HepG2 (cell line): ENCODE data around the gene SNX30. TPM values are rescaled to one million over a fixed set of nuclear protein-coding genes. Genes with fewer than 3 reads are reported as not detected.

Experiments used
- ATAC-seq: fragments of 200-7000 bp; cut with Tn5 transposase; 3 replicates; pipeline ENCODE4 v1.9.1; 2020; ENCODE audit warnings: mild to moderate bottlenecking, moderate library complexity
- BruUV-seq: library from RNA; stranded (reverse); fragments of 400-500 nt; replicated peaks from 2 replicates; lab custom pipeline; 2021; lab: Mats Ljungman, UMichigan
- CTCF ChIA-PET: fragments of 300-600 bp; formaldehyde crosslinking; extraction: SDS; loops from one replicate; lab custom pipeline; 2021; ENCODE audit warnings: low total read pairs, inconsistent platforms, low intra/inter-chr PET ratio; lab: Yijun Ruan, JAX
- POLR2A ChIA-PET: fragments of 350-600 bp; sonication (Branson Sonifier 250); formaldehyde crosslinking; loops from one replicate; lab custom pipeline; 2020; ENCODE audit warnings: antibody characterized with exemption, inconsistent platforms; lab: Yijun Ruan, JAX
- DNase-seq: peaks from one replicate; pipeline ENCODE4 v3.0.0-alpha.2; 2015; ENCODE audit warnings: low spot score
- FAIRE-seq: peaks from 3 replicates; lab custom pipeline; 2011; peaks lifted over from hg19 to GRCh38; lab: Jason Lieb, UNC
- H2AFZ ChIP-seq: one replicate; pipeline ENCODE4 v1.6.1; 2011; ENCODE audit warnings: low read length, inconsistent platforms
- H3K27ac ChIP-seq: fragments of 300-600 bp; 3 replicates; pipeline ENCODE4 v1.8.0; 2011; ENCODE audit warnings: mixed run types, mild to moderate bottlenecking, mixed read lengths, low read length, inconsistent platforms; ENCODE audit not compliant: insufficient read depth; ENCODE audit errors: extremely low read length
- H3K27me3 ChIP-seq, 2 experiments: fragments of 200-600 bp in 1 of 2; 2 replicates in 1 of 2; 3 replicates in 1 of 2; pipeline versions ENCODE4 v1.6.0 to v1.8.0; 2011; ENCODE audit warnings: low read length in 2 of 2, mild to moderate bottlenecking in 2 of 2, moderate library complexity in 2 of 2, inconsistent platforms in 1 of 2; ENCODE audit not compliant: insufficient read depth in 2 of 2, control insufficient read depth in 1 of 2
- H3K36me3 ChIP-seq, 2 experiments: fragments of 200-600 bp in 1 of 2; replicated peaks in 1 of 2; 2 replicates in 1 of 2; 3 replicates in 1 of 2; pipeline versions ENCODE4 v1.5.1 to v1.8.0; 2011; ENCODE audit warnings: low read length in 2 of 2, inconsistent platforms in 1 of 2; ENCODE audit not compliant: insufficient read depth in 2 of 2, control insufficient read depth in 1 of 2
- H3K4me1 ChIP-seq: 2 replicates; pipeline ENCODE4 v1.5.1; 2012; ENCODE audit warnings: low read length, inconsistent platforms; ENCODE audit not compliant: insufficient read depth
- H3K4me2 ChIP-seq: 2 replicates; pipeline ENCODE4 v1.6.0; 2011; ENCODE audit warnings: low read depth, low read length, inconsistent platforms
- H3K4me3 ChIP-seq, 3 experiments: fragments of 200-600 bp in 1 of 3; sonication (generic), shearing (Covaris generic) in 1 of 3; replicated peaks in 1 of 3; 2 replicates each; pipeline ENCODE4 v1.5.1; 2011 to 2016; ENCODE audit warnings: low read length in 3 of 3, inconsistent platforms in 2 of 3, low read depth in 2 of 3, mild to moderate bottlenecking in 2 of 3, control low read depth in 1 of 3, mixed read lengths in 1 of 3; ENCODE audit not compliant: insufficient read depth in 1 of 3
- H3K79me2 ChIP-seq: one replicate; pipeline ENCODE4 v1.6.1; 2011; ENCODE audit warnings: low read length, inconsistent platforms; ENCODE audit not compliant: insufficient read depth
- H3K9ac ChIP-seq: 2 replicates; pipeline ENCODE4 v1.6.0; 2011; ENCODE audit warnings: mild to moderate bottlenecking, low read depth, low read length, inconsistent platforms; ENCODE audit not compliant: insufficient read depth
- H3K9me3 ChIP-seq: 2 replicates; pipeline ENCODE4 v1.5.1; 2012; ENCODE audit warnings: mild to moderate bottlenecking, low read length
- H4K20me1 ChIP-seq: 2 replicates; pipeline ENCODE4 v1.6.0; 2011; ENCODE audit warnings: inconsistent platforms, mild to moderate bottlenecking, low read length, moderate library complexity; ENCODE audit not compliant: insufficient read depth
- ESRRA ChIP-seq: sonication (generic); formaldehyde crosslinking; IDR thresholded peaks from 2 replicates; pipeline ENCODE4 v1.5.1; 2020; ENCODE audit warnings: mild to moderate bottlenecking, low read depth, missing genetic modification reagents
- HOXA9 ChIP-seq: sonication (generic); formaldehyde crosslinking; IDR thresholded peaks from 2 replicates; pipeline ENCODE4 v1.8.1; 2022; ENCODE audit warnings: missing genetic modification reagents, mild to moderate bottlenecking, moderate library complexity, borderline replicate concordance
- NFRKB ChIP-seq: fragments of 450-650 bp; IDR thresholded peaks from 2 replicates; pipeline ENCODE4 v1.6.1; 2017
- THYN1 ChIP-seq: sonication (generic); formaldehyde crosslinking; IDR thresholded peaks from 2 replicates; pipeline ENCODE4 v1.8.1; 2023; ENCODE audit warnings: low read depth, mild to moderate bottlenecking, moderate library complexity, missing genetic modification reagents, borderline replicate concordance
- ZBTB40 ChIP-seq, 2 experiments: fragments of 450-650 bp in 1 of 2; sonication (generic) in 1 of 2; formaldehyde crosslinking in 1 of 2; IDR thresholded peaks; 2 replicates each; pipeline versions ENCODE4 v1.6.1 to v1.8.0; 2016 to 2022; ENCODE audit warnings: antibody characterized with exemption in 1 of 2, mild to moderate bottlenecking in 1 of 2, missing genetic modification reagents in 1 of 2
- ZFY ChIP-seq: sonication (generic); formaldehyde crosslinking; IDR thresholded peaks from 2 replicates; pipeline ENCODE4 v1.4.0; 2020; ENCODE audit warnings: missing genetic modification reagents
- WGBS: methylation state at CpG from one replicate; pipeline ENCODE4 v1.1.6; 2017; ENCODE audit warnings: low lambda C conversion rate; 5-methylcytosine and 5-hydroxymethylcytosine counted together
- in situ Hi-C: cut with HindIII; loops from 2 replicates; pipeline ENCODE4 v1.10.0; 2017; ENCODE audit warnings: low pct_unique_long_range_greater_than_20kb; ENCODE audit not compliant: extremely low pct_ligation_motif_present
- intact Hi-C: fragments of 100-400 bp; cut with micrococcal nuclease; formaldehyde crosslinking; loops from one replicate; pipeline ENCODE4 v1.10.0; 2022; ENCODE audit not compliant: unreplicated experiment
- polyA plus RNA-seq, 8 experiments: library from polyadenylated mRNA; depleted of rRNA in 3 of 8; stranded (reverse) in 7 of 8; unstranded in 1 of 8; fragments of >200 nt; fragmentation: Illumina TruSeq in 4 of 8; extraction: Trizol in 4 of 8; gene quantifications; 2 replicates each; pipeline versions ENCODE4 v1.2.1 to v1.2.3, GENCODE V29; 2011 to 2016; ENCODE audit warnings: low read depth in 4 of 8, missing spikeins in 1 of 8, mixed read lengths in 1 of 8; ENCODE audit not compliant: insufficient read depth in 1 of 8
- total RNA-seq, 5 experiments: library from RNA; depleted of rRNA; stranded (reverse); fragments of >200 nt; fragmentation: Illumina TruSeq; extraction: Trizol; gene quantifications; 2 replicates each; pipeline ENCODE4 v1.2.3, GENCODE V29; 2016; ENCODE audit warnings: low read depth in 1 of 5

SNX30 gene
- total and polyA plus RNA-seq, 2 of the 13 experiments (the other 11 are each of a cell fraction or from before 2014, with no cell fraction given): 4.4 to 12.4 TPM

GRCh38 chr9:112789891-112790774, 39.6 kb downstream of the SNX30 start:
- in situ Hi-C loops (loop anchor here (10.0 kb wide), 1 partner anchor 45 kb away; no protein-coding TSS in a partner anchor), intact Hi-C loops (loop anchor here (10.0 kb wide), 1 partner anchor 345 kb away; no protein-coding TSS in a partner anchor)
- ATAC-seq (no peak), DNase-seq (no peak), FAIRE-seq (no peak)
- WGBS: 86% methylated on average over 5 of the region's 5 CpGs
- POLR2A ChIA-PET: no interaction called here
- no peak overlapping the region for H2AFZ ChIP-seq
- H3K9me3 ChIP-seq: no peaks in the 10 kb centered on the region
- no peak overlapping the region for H3K4me2 ChIP-seq
- H3K4me1 ChIP-seq: no peaks in the 10 kb centered on the region
- no peaks in the 10 kb centered on the region for H4K20me1 ChIP-seq
- H3K36me3 ChIP-seq: no peaks in the 10 kb centered on the region
- TF ChIP-seq THYN1: no peak
- no peak for TF ChIP-seq NFRKB
- no peak for TF ChIP-seq HOXA9 (CRISPR knock-in tag)
- no peak for TF ChIP-seq ZFY
- no peak for TF ChIP-seq ESRRA (CRISPR knock-in tag)
- no peaks in the 10 kb centered on the region for H3K79me2 ChIP-seq
- no peaks in the 10 kb centered on the region for H3K27me3 ChIP-seq
- H3K4me3 ChIP-seq: no peak overlapping the region
- no TSS peak for BruUV-seq
- H3K9ac ChIP-seq: no peak overlapping the region
- H3K27ac ChIP-seq: no peak overlapping the region
- CTCF ChIA-PET: no interaction called here

- H3K9ac ChIP-seq: no peak overlapping the region
- no peak overlapping the region for H3K4me3 ChIP-seq
- H3K27me3 ChIP-seq: no peaks in the 10 kb centered on the region
- intact Hi-C loops (loop anchor here (1.0 to 10.0 kb wide), 4 partner anchors 41 to 348 kb away; no protein-coding TSS in a partner anchor), in situ Hi-C loops (loop anchor here (10.0 kb wide), 1 partner anchor 48 kb away; no protein-coding TSS in a partner anchor)
- no peaks in the 10 kb centered on the region for H3K79me2 ChIP-seq
- DNase-seq: no peak
- no peaks in the 10 kb centered on the region for H3K9me3 ChIP-seq
- no peak overlapping the region for H3K27ac ChIP-seq
- no peak for ATAC-seq
- POLR2A ChIA-PET: interaction anchor here (1.0 to 1.4 kb wide), 2 partner anchors 43 to 60 kb away, joined by 3 to 4 read pairs; no protein-coding TSS in a partner anchor
- H2AFZ ChIP-seq: no peak overlapping the region
- CTCF ChIA-PET: interaction anchor here (1.3 to 2.0 kb wide), 3 partner anchors 49 to 82 kb away, joined by 4 to 8 read pairs (median 5); partner anchors contain the start of gene INIP
- H3K4me1 ChIP-seq: no peaks in the 10 kb centered on the region
- no peak overlapping the region for H3K4me2 ChIP-seq
- H3K36me3 ChIP-seq: no peaks in the 10 kb centered on the region
- no peaks in the 10 kb centered on the region for H4K20me1 ChIP-seq
- FAIRE-seq: no peak
- BruUV-seq: no TSS peak
- 89% methylated on average over 1 of the region's 1 CpG for WGBS
- 0 out of 2 replicates have a peak, but pooled peaks have one; percentile 4 for TF ChIP-seq ZBTB40 (IDR thresholded peaks at IDR 0.05)
- no peak for TF ChIP-seq ZBTB40 (CRISPR knock-in tag; IDR thresholded peaks at IDR 0.05)
These were observed 42.1 kb downstream of the SNX30 start for GRCh38 chr9:112792670-112793069.
